PC-3 (cell line): ENCODE measurements around the gene BACH2. TPM values are rescaled to one million over a fixed set of nuclear protein-coding genes. Genes with fewer than 3 reads are reported as not detected.
"Not testable (repeated sequence)": the region's sequence is repeated elsewhere in the genome, so short reads cannot be mapped to it uniquely, and the experiment has no call there.

ENCODE experiments used
- ATAC-seq: fragments of 200-7000 bp; cut with Tn5 transposase; 2 replicates; pipeline ENCODE4 v1.9.1; 2020; ENCODE audit warnings: mild to moderate bottlenecking, moderate library complexity
- BruUV-seq: library from RNA; stranded (reverse); fragments of 400-500 nt; replicated peaks from 2 replicates; lab custom pipeline; 2021; lab: Mats Ljungman, UMichigan
- CTCF ChIA-PET: fragments of 300-600 bp; sonication (Branson Sonifier 250); formaldehyde crosslinking; loops from one replicate; lab custom pipeline; 2022; ENCODE audit warnings: antibody characterized with exemption; lab: Charles Lee
- POLR2A ChIA-PET: fragments of 300-600 bp; sonication (Branson Sonifier 250); formaldehyde crosslinking; loops from one replicate; lab custom pipeline; 2022; ENCODE audit warnings: antibody characterized with exemption; ENCODE audit not compliant: unreplicated experiment; lab: Charles Lee
- DNase-seq: peaks from one replicate; pipeline ENCODE4 v3.0.0-alpha.2; 2015
- H2AFZ ChIP-seq: fragments of 300-600 bp; sonication (generic); 2 replicates; pipeline ENCODE4 v1.6.0; 2016; ENCODE audit warnings: antibody characterized with exemption, low read length
- H3F3A ChIP-seq: fragments of 300-600 bp; sonication (generic); one replicate; pipeline ENCODE4 v1.6.0; 2017; ENCODE audit warnings: antibody characterized with exemption, low read length, control low read depth, mild to moderate bottlenecking; ENCODE audit not compliant: unreplicated experiment
- H3K27ac ChIP-seq: fragments of 300-600 bp; sonication (generic); 2 replicates; pipeline ENCODE4 v1.5.1; 2016; ENCODE audit warnings: mild to moderate bottlenecking, low read length
- H3K27me3 ChIP-seq: fragments of 300-600 bp; sonication (generic); 2 replicates; pipeline ENCODE4 v1.6.1; 2016; ENCODE audit warnings: low read length, mixed read lengths
- H3K36me3 ChIP-seq: fragments of 300-600 bp; sonication (generic); 2 replicates; pipeline ENCODE4 v1.6.1; 2016; ENCODE audit warnings: low read depth, mixed run types, low read length, mixed read lengths
- H3K4me1 ChIP-seq: fragments of 300-600 bp; sonication (generic); 2 replicates; pipeline ENCODE4 v1.5.1; 2016; ENCODE audit warnings: low read length; ENCODE audit not compliant: insufficient read depth
- H3K4me2 ChIP-seq: fragments of 300-600 bp; sonication (generic); 2 replicates; pipeline ENCODE4 v1.6.0; 2016; ENCODE audit warnings: low read length
- H3K4me3 ChIP-seq: fragments of 300-600 bp; sonication (generic); 2 replicates; pipeline ENCODE4 v1.5.1; 2016; ENCODE audit warnings: mild to moderate bottlenecking, low read length, mixed read lengths
- H3K79me2 ChIP-seq: fragments of 300-600 bp; sonication (generic); 2 replicates; pipeline ENCODE4 v1.6.1; 2017; ENCODE audit warnings: low read length, mixed read lengths
- H3K9ac ChIP-seq: fragments of 300-600 bp; sonication (generic); 2 replicates; pipeline ENCODE4 v1.6.0; 2016; ENCODE audit warnings: mild to moderate bottlenecking, low read length
- H3K9me2 ChIP-seq: fragments of 300-600 bp; sonication (generic); replicated peaks from 2 replicates; pipeline ENCODE4 v1.6.1; 2016; ENCODE audit warnings: mixed run types, low read length, mixed read lengths
- H3K9me3 ChIP-seq: fragments of 300-600 bp; sonication (generic); 2 replicates; pipeline ENCODE4 v1.6.1; 2016; ENCODE audit warnings: low read length, mixed read lengths
- H4K20me1 ChIP-seq: fragments of 300-600 bp; sonication (generic); 2 replicates; pipeline ENCODE4 v1.6.1; 2016; ENCODE audit warnings: low read length, mixed read lengths
- CTCF ChIP-seq: fragments of 300-600 bp; sonication (generic); conservative IDR thresholded peaks from 2 replicates; pipeline ENCODE4 v1.5.1; 2017; ENCODE audit warnings: antibody characterized with exemption, low read depth, mild to moderate bottlenecking, low read length
- EZH2 ChIP-seq: fragments of 300-600 bp; sonication (generic); IDR thresholded peaks from one replicate; pipeline ENCODE4 v1.6.1; 2017; ENCODE audit warnings: antibody characterized with exemption, mild to moderate bottlenecking, low read length; ENCODE audit not compliant: unreplicated experiment
- EZH2phosphoT487 ChIP-seq: fragments of 300-600 bp; sonication (generic); IDR thresholded peaks from 2 replicates; pipeline ENCODE4 v1.6.1; 2018; ENCODE audit warnings: mild to moderate bottlenecking, antibody characterized with exemption, low read length, borderline replicate concordance
- intact Hi-C: fragments of 100-400 bp; cut with micrococcal nuclease; formaldehyde crosslinking; loops from 2 replicates; pipeline ENCODE4 v1.9.0; 2023
- total RNA-seq: library from RNA; depleted of rRNA; stranded (reverse); fragments of >200 nt; gene quantifications from 2 replicates; pipeline ENCODE4 v1.2.3, GENCODE V29; 2014

The BACH2 gene
- total RNA-seq, 1 experiment from 2014 or later = 7.0 TPM

- Histone ChIP-seq H2AFZ (no peak overlapping the region; the same call in 1 of the 2 replicates), H3K9me2 (no peaks in the 10 kb centered on the region), H3K36me3 (no peaks in the 10 kb centered on the region), H3K79me2 (no peaks in the 10 kb centered on the region), H3K4me2 (peak overlapping the region; percentile 94), H3K9me3 (no peaks in the 10 kb centered on the region), H3K9ac (peak overlapping the region; percentile 77), H3K4me1 (peaks cover 41% of the 10 kb centered on the region), H3K27ac (peak overlapping the region; percentile 98), H3K27me3 (no peaks in the 10 kb centered on the region), H3K4me3 (peak overlapping the region; percentile 74; the same call in 1 of the 2 replicates), H4K20me1 (no peaks in the 10 kb centered on the region), H3F3A (peaks cover 8% of the 10 kb centered on the region)
- ATAC-seq (no peak), DNase-seq (no peak)
- BruUV-seq = no TSS peak
- TF ChIP-seq EZH2phosphoT487 (no peak), EZH2 (no peak), CTCF (no peak)
- CTCF ChIA-PET = interaction anchor here (0.7 to 1.0 kb wide), 4 partner anchors 144 to 345 kb away, joined by 4 to 5 read pairs (median 4); no protein-coding TSS in a partner anchor
- intact Hi-C loops = loop anchor here (5.0 to 10.0 kb wide), 2 partner anchors 122 to 200 kb away; no protein-coding TSS in a partner anchor
- POLR2A ChIA-PET = no interaction called here
These were observed 11.6 kb downstream of the BACH2 start for GRCh38 chr6:90285042-90285481.

- Histone ChIP-seq H3K9ac (peak overlapping the region; percentile 77), H3K4me2 (peak overlapping the region; percentile 94), H2AFZ (peak overlapping the region; percentile 60; the same call in 1 of the 2 replicates), H3K9me2 (no peaks in the 10 kb centered on the region), H3K36me3 (no peaks in the 10 kb centered on the region), H3K9me3 (no peaks in the 10 kb centered on the region), H3K79me2 (no peaks in the 10 kb centered on the region), H3K27me3 (no peaks in the 10 kb centered on the region), H4K20me1 (no peaks in the 10 kb centered on the region), H3F3A (peaks cover 8% of the 10 kb centered on the region), H3K4me1 (peaks cover 41% of the 10 kb centered on the region), H3K4me3 (peak overlapping the region; percentile 74), H3K27ac (peak overlapping the region; percentile 98)
- ChIA-PET POLR2A (interaction anchor here (0.7 kb wide), 1 partner anchor 314 kb away, joined by 4 read pairs; no protein-coding TSS in a partner anchor), CTCF (interaction anchor here (0.7 to 1.0 kb wide), 2 partner anchors 275 to 344 kb away, joined by 4 to 5 read pairs; no protein-coding TSS in a partner anchor)
- ATAC-seq (peak; percentile 87), DNase-seq (peak; percentile 90)
- BruUV-seq = no TSS peak
- intact Hi-C loops = loop anchor here (1.0 to 10.0 kb wide), 3 partner anchors 66 to 200 kb away; no protein-coding TSS in a partner anchor
- TF ChIP-seq CTCF (no peak), EZH2 (no peak), EZH2phosphoT487 (no peak)
These were observed 12.2 kb downstream of the BACH2 start for GRCh38 chr6:90284236-90285041.

GRCh38 chr6:90282265-90282664 is 14.4 kb downstream of the BACH2 start:
- H3K9me2 ChIP-seq, H4K20me1 ChIP-seq, H3K9ac ChIP-seq, H2AFZ ChIP-seq, H3K27me3 ChIP-seq, H3K36me3 ChIP-seq, DNase-seq, H3K79me2 ChIP-seq, H3K27ac ChIP-seq, H3K9me3 ChIP-seq, ATAC-seq, POLR2A ChIA-PET, H3F3A ChIP-seq, BruUV-seq, H3K4me2 ChIP-seq, H3K4me3 ChIP-seq, CTCF ChIA-PET: not testable (repeated sequence)
- intact Hi-C loops = loop anchor here (10.0 kb wide), 1 partner anchor 197 kb away; no protein-coding TSS in a partner anchor
- H3K4me1 ChIP-seq = peaks cover 34% of the 10 kb centered on the region
